Spleen (tissue), 11 donors: ENCODE measurements around the gene RAD51. TPM values are rescaled to one million over a fixed set of nuclear protein-coding genes. Genes with fewer than 3 reads are reported as not detected.

ENCODE experiments used
- DNase-seq: peaks from one replicate; pipeline ENCODE4 v3.0.0-alpha.2; 2020
- H3K27ac ChIP-seq, 8 donors: fragments of 200-600 bp; sonication (generic) in 7 of 8; 1 replicate in 4 of 8; 2 replicates in 4 of 8; pipeline versions ENCODE4 v1.5.0 to v1.8.0; 2016 to 2021; ENCODE audit warnings: inconsistent platforms in 4 of 8, mild to moderate bottlenecking in 4 of 8, moderate library complexity in 1 of 8
- H3K27me3 ChIP-seq, 7 donors: fragments of 200-600 bp; sonication (generic) in 6 of 7; replicated peaks in 1 of 7; 1 replicate in 4 of 7; 2 replicates in 3 of 7; pipeline versions ENCODE4 v1.5.0 to v1.8.0; 2016 to 2021; ENCODE audit warnings: inconsistent platforms in 3 of 7, mild to moderate bottlenecking in 1 of 7
- H3K36me3 ChIP-seq, 6 donors: fragments of 200-600 bp; sonication (generic) in 5 of 6; 1 replicate in 4 of 6; 2 replicates in 2 of 6; pipeline versions ENCODE4 v1.5.0 to v1.8.0; 2016 to 2021; ENCODE audit warnings: inconsistent platforms in 2 of 6
- H3K4me1 ChIP-seq, 6 donors: fragments of 200-600 bp; sonication (generic) in 5 of 6; 1 replicate in 3 of 6; 2 replicates in 3 of 6; pipeline versions ENCODE4 v1.5.0 to v1.8.0; 2016 to 2021; ENCODE audit warnings: inconsistent platforms in 3 of 6
- H3K4me3 ChIP-seq, 8 donors: fragments of 200-600 bp; sonication (generic) in 7 of 8; 1 replicate in 4 of 8; 2 replicates in 4 of 8; pipeline versions ENCODE4 v1.5.0 to v1.8.0; 2016 to 2021; ENCODE audit warnings: inconsistent platforms in 4 of 8, mild to moderate bottlenecking in 4 of 8, moderate library complexity in 2 of 8
- H3K9me3 ChIP-seq, 8 donors: fragments of 200-600 bp; sonication (generic) in 7 of 8; 1 replicate in 4 of 8; 2 replicates in 4 of 8; pipeline versions ENCODE4 v1.5.0 to v1.8.0; 2016 to 2021; ENCODE audit warnings: inconsistent platforms in 4 of 8
- POLR2A ChIP-seq, 3 donors: fragments of 450-650 bp; IDR thresholded peaks; one replicate each; pipeline ENCODE4 v1.5.1; 2017; ENCODE audit warnings: antibody characterized with exemption in 3 of 3, mild to moderate bottlenecking in 1 of 3
- POLR2AphosphoS5 ChIP-seq, 3 donors: sonication (generic); formaldehyde crosslinking; IDR thresholded peaks; one replicate each; pipeline ENCODE4 v1.5.1; 2017; ENCODE audit warnings: antibody characterized with exemption in 3 of 3
- WGBS, 5 donors: extraction: QIAGEN DNeasy Blood & Tissue Kit in 3 of 5; methylation state at CpG; one replicate each; pipeline versions ENCODE4 v1.1.5 to v1.1.7; 2013 to 2018; 5-methylcytosine and 5-hydroxymethylcytosine counted together
- intact Hi-C: fragments of 100-400 bp; cut with DNase I; formaldehyde crosslinking; loops from one replicate; pipeline ENCODE4 v1.15.0; 2023; ENCODE audit warnings: low total_unique reads
- polyA plus RNA-seq, 3 donors: library from polyadenylated mRNA; stranded (reverse); fragments of 200-250 nt; gene quantifications; one replicate each; pipeline ENCODE4 v1.2.1, GENCODE V29; 2013
- total RNA-seq, 7 donors: library from RNA; depleted of rRNA in 3 of 7; stranded (reverse); fragments of >200 nt in 3 of 7; fragmentation: NEBNext Ultra II Directional in 4 of 7; extraction: Animal tissue kit (Norgen Biotek cat#: 25700) in 4 of 7; gene quantifications; one replicate each; pipeline versions ENCODE4 v1.1.0 to v1.2.1, GENCODE V29; 2016 to 2021
- TF ChIP-seq, protein P1 (sequence below), 11 experiments: fragments of 200-600 bp in 7 of 11; fragments of 450-650 bp in 4 of 11; sonication (generic) in 4 of 11; IDR thresholded peaks in 8 of 11; conservative IDR thresholded peaks in 3 of 11; 1 replicate in 7 of 11; 2 replicates in 4 of 11; pipeline versions ENCODE4 v1.4.0 to v1.8.0; 2016 to 2021; ENCODE audit warnings: antibody characterized with exemption in 11 of 11, inconsistent platforms in 4 of 11, mild to moderate bottlenecking in 1 of 11
- donor health status: healthy with polysubstance abuse.
- donor health status: DM: no; HTN: no; CAD: no; lungs with moderate emphysema.
- donor health status: DM: no; HTN: no; CAD: no.
- donor health status: Bipolar disorder and iron deficiency.
- donor health status: healthy.
- donor health status: DM: no; HTN: no; CAD: no.
- donor health status: DM: yes; HTN: yes; CAD: no.

Gene RAD51
- total and polyA plus RNA-seq, 10 donors, result 0.43 to 5.5 (median 2.5) TPM

DNA sequence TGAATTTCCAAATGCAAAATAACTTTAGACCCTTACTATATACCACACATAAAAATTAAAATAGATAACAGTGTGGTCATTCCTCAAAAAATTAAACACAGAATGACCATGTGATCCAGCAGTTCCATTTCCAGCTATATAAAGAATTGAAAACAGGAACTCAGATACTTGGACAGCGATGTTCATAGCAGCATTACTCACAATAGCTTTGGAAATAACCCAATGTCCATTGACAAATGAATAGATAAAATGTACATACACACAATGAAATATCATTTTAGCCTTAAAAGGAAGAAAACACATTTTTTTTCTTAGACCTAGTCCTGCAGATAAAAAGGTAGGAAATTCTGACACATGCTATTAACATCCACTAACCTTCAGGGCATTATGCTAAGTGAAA is 26.7 kb downstream of the RAD51 start:
- DNase-seq, result no peak
- intact Hi-C loops, result no loop called here
- H3K4me1 ChIP-seq, result no peaks in the 10 kb centered on the region
- 73 to 89% (median 84%) methylated on average over 1 of the region's 1 CpG for WGBS, 5 donors
- H3K27me3 ChIP-seq, result no peaks in the 10 kb centered on the region
- no peak overlapping the region for H3K4me3 ChIP-seq
- no peak overlapping the region for H3K27ac ChIP-seq
- no peaks in the 10 kb centered on the region for H3K9me3 ChIP-seq
- TF ChIP-seq, protein P1, sequence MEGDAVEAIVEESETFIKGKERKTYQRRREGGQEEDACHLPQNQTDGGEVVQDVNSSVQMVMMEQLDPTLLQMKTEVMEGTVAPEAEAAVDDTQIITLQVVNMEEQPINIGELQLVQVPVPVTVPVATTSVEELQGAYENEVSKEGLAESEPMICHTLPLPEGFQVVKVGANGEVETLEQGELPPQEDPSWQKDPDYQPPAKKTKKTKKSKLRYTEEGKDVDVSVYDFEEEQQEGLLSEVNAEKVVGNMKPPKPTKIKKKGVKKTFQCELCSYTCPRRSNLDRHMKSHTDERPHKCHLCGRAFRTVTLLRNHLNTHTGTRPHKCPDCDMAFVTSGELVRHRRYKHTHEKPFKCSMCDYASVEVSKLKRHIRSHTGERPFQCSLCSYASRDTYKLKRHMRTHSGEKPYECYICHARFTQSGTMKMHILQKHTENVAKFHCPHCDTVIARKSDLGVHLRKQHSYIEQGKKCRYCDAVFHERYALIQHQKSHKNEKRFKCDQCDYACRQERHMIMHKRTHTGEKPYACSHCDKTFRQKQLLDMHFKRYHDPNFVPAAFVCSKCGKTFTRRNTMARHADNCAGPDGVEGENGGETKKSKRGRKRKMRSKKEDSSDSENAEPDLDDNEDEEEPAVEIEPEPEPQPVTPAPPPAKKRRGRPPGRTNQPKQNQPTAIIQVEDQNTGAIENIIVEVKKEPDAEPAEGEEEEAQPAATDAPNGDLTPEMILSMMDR (IDR thresholded peaks at IDR 0.05 in 8 of 11, conservative IDR thresholded peaks at IDR 0.05 in 3 of 11), result no peak
- no peak for TF ChIP-seq POLR2AphosphoS5 (IDR thresholded peaks at IDR 0.05)
- peaks cover 0 to 44% (median 0%) of the 10 kb centered on the region in 6 donors for H3K36me3 ChIP-seq

DNA sequence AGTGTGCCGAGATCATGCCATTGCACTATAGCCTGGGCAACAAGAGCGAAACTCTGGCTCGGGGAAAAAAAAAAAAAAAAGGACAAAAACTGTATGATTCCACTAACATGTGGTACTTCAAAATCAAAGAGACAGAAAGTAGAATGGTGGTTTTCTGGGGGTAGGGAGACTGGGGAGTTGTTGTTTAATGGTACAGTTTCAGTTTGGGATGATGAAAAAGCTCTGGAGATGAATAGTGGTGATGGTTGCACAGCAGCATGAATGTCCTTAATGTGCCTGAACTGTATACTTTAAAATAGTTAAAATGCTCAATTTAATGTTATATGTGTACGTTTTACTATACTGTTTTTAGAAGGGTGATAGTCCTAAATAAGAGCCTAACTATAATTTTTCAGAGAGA is 27.4 kb downstream of the RAD51 start:
- intact Hi-C loops, result no loop called here
- Histone ChIP-seq H3K4me1 (no peaks in the 10 kb centered on the region), H3K27me3 (no peaks in the 10 kb centered on the region), H3K36me3 (peaks cover 0 to 44% (median 0%) of the 10 kb centered on the region in 6 donors), H3K27ac (no peak overlapping the region), H3K9me3 (no peaks in the 10 kb centered on the region), H3K4me3 (no peak overlapping the region)
- 87 to 96% (median 93%) methylated on average over 4 of the region's 4 CpGs for WGBS, 5 donors
- no peak for DNase-seq
- no peak for TF ChIP-seq POLR2AphosphoS5 (IDR thresholded peaks at IDR 0.05)
- TF ChIP-seq POLR2A (IDR thresholded peaks at IDR 0.05), result no peak
- TF ChIP-seq, protein P1 (IDR thresholded peaks at IDR 0.05 in 8 of 11, conservative IDR thresholded peaks at IDR 0.05 in 3 of 11), result no peak

DNA sequence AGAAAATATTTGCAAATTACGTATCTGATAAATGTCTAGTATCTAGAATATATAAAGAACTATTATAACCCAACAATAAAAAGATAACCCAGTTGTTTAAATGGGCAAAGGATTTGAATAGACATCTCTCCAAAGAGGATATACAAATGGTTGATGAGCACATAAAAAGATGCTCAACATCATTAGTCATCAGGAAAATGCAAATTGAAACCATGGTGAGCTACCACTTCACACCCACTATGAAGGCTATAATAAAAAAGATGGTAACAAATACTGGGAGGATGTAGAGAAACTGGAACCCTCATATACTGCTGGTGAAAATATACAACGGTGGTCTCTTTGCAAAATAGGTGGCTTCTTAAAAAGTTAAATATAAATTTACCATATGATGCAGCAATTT is 28.0 kb downstream of the RAD51 start:
- WGBS, 5 donors, result 83 to 91% (median 88%) methylated on average over 2 of the region's 2 CpGs
- H3K4me1 ChIP-seq, result no peaks in the 10 kb centered on the region
- TF ChIP-seq POLR2AphosphoS5 (IDR thresholded peaks at IDR 0.05) (no peak), POLR2A (IDR thresholded peaks at IDR 0.05) (no peak)
- TF ChIP-seq, protein P1 (IDR thresholded peaks at IDR 0.05 in 8 of 11, conservative IDR thresholded peaks at IDR 0.05 in 3 of 11), result no peak
- no peak overlapping the region for H3K4me3 ChIP-seq
- no peaks in the 10 kb centered on the region for H3K9me3 ChIP-seq
- intact Hi-C loops, result no loop called here
- no peak for DNase-seq
- H3K27me3 ChIP-seq, result no peaks in the 10 kb centered on the region
- H3K27ac ChIP-seq, result no peak overlapping the region
- peaks cover 0 to 42% (median 0%) of the 10 kb centered on the region in 6 donors for H3K36me3 ChIP-seq

DNA sequence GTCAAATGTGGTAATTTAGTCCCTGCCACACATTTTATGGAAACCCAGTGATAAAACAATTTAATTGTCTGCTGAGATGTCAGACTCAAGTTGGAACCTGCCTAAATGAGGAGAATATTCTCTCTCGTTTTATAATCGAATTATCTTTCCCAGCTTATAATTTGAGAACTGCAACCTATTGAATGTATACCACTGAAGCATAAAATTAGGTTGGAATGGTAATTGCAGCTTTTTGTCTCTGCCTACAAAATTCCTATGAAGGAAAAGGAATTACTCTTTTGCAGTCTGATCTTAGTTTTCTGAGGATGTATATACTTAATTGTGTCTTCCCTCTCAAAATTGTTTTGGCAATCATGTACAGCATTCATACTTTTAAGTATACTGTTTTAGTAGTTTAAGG is 28.9 kb downstream of the RAD51 start:
- Histone ChIP-seq H3K36me3 (peaks cover 0 to 42% (median 0%) of the 10 kb centered on the region in 6 donors), H3K9me3 (no peaks in the 10 kb centered on the region), H3K27me3 (no peaks in the 10 kb centered on the region), H3K4me3 (no peak overlapping the region), H3K27ac (no peak overlapping the region), H3K4me1 (no peaks in the 10 kb centered on the region)
- TF ChIP-seq POLR2A (IDR thresholded peaks at IDR 0.05) (no peak), POLR2AphosphoS5 (IDR thresholded peaks at IDR 0.05) (no peak)
- TF ChIP-seq, protein P1 (IDR thresholded peaks at IDR 0.05 in 8 of 11, conservative IDR thresholded peaks at IDR 0.05 in 3 of 11), result no peak
- intact Hi-C loops, result no loop called here
- DNase-seq, result no peak
- 93 to 96% (median 94%) methylated on average over 2 of the region's 2 CpGs for WGBS, 5 donors
